A549 treated with AZD9567 at 1 μM for 4 hours (cell line): Measurements from ENCODE around the gene TMEM125. TPM values are rescaled to one million over a fixed set of nuclear protein-coding genes. Genes with fewer than 3 reads are reported as not detected.

Source experiments
- total RNA-seq: library from RNA; stranded (reverse); fragments of 200-300 nt; extraction: Qiagen RNA extraction; gene quantifications from 5 replicates; pipeline ENCODE4 v1.2.3, GENCODE V29; 2022; ENCODE audit not compliant: insufficient read depth

Gene TMEM125
- not detected in 5 replicates for total RNA-seq

DNA sequence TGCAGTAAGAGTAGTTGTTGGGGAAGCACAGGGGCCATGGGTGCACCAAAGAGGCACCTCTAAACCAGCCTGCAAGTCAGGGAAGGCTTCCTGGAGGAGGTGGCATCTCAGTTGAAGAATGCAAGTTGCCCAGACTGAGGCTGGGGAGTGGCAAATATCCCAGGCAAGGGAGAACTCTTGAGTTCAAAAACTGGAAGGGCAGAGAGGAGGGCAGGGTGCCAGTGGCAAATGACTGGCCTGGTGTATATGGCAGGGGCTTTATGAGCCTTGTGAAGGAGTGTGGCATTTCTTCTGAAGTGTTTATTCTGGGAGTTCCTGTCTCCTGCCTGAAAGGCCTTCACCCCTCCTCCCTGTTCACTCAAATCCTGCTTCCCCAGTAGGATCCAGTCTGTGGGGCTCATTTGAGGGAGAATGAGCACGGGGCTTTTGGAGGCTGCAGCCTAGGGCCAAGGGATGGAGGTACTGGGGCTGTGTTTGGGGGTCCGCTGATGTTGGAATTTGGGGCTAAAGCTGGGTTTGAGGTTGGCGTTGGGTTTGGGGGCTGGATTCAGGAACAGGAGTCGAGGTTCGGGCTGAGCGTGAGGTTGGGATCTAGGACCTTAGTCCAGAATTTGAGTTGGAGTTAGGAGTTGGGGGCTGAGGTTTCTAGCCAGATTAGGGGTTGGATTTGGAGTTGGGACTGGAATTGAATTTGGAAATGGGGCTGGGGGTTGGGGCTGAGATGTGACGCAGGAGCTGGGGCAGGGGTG lies at the start of gene TMEM125:
Gene TMEM125 (plus strand): TSS at position 357 of the 749 bp plus-strand sequence. CDS start 2,740 bp downstream, outside the sequence.

GRCh38 chr1:43285269-43285990 lies 15.6 kb downstream of the TMEM125 start, which contains the start of gene C1orf210:
TSS of gene C1orf210 (minus strand) at chr1:43285581. CDS start at chr1:43283270, 2,311 bp downstream.

GRCh38 chr1:43300378-43301094 lies 30.8 kb downstream of the TMEM125 start, which contains the start of gene TIE1:
TSS of gene TIE1 (plus strand) at chr1:43300982. CDS start at chr1:43301072, 90 bp downstream.

Other genes starting within 250 kb of the TMEM125 start
- 181 to 206 TPM (median 190 TPM) in 5 replicates for gene EBNA1BP2, start 97.7 kb upstream of the TMEM125 start, total RNA-seq
- gene CFAP57, start 97.7 kb upstream of the TMEM125 start, total RNA-seq, result 0.31 to 0.69 TPM (median 0.40 TPM) in 4 of 5 replicates, not detected in the other
- gene C1orf210, start 15.6 kb downstream of the TMEM125 start, total RNA-seq, result not detected in 5 replicates
- gene TIE1, start 31.0 kb downstream of the TMEM125 start, total RNA-seq, result 0.09 TPM in 1 of 5 replicates, not detected in the others
- 0.06 to 0.16 TPM (median 0.07 TPM) in 3 of 5 replicates, not detected in the others for gene MPL, start 67.8 kb downstream of the TMEM125 start, total RNA-seq
- gene CDC20, start 89.0 kb downstream of the TMEM125 start, total RNA-seq, result 191 to 219 TPM (median 208 TPM) in 5 replicates
- gene ELOVL1, start 98.0 kb downstream of the TMEM125 start, total RNA-seq, result 131 to 167 TPM (median 132 TPM) in 5 replicates
- gene MED8, start 119.8 kb downstream of the TMEM125 start, total RNA-seq, result 31.2 to 35.7 TPM (median 34.1 TPM) in 5 replicates
- 7.3 to 9.3 TPM (median 8.8 TPM) in 5 replicates for gene SZT2, start 119.9 kb downstream of the TMEM125 start, total RNA-seq
- 11.1 to 15.4 TPM (median 14.3 TPM) in 5 replicates for gene HYI, start 183.9 kb downstream of the TMEM125 start, total RNA-seq